ENCODE measurements around the gene KRT1.

Gene KRT1

GRCh38 chr12:52693261-52693660, 13.1 kb upstream of the KRT1 start:
- no peak for TF ChIP-seq CTCF (IDR thresholded peaks at IDR 0.05; ENCODE audit: insufficient read depth, missing control alignments)
- FAIRE-seq = no peak
- DNase-seq (ENCODE audit: insufficient read length, low spot score) = no peak

GRCh38 chr12:52692254-52692653, 12.0 kb upstream of the KRT1 start:
- FAIRE-seq (no peak), DNase-seq (ENCODE audit: insufficient read length, low spot score) (no peak)
- TF ChIP-seq CTCF (IDR thresholded peaks at IDR 0.05; ENCODE audit: insufficient read depth, missing control alignments) = no peak

- no peak for FAIRE-seq
- TF ChIP-seq CTCF (IDR thresholded peaks at IDR 0.05; ENCODE audit: insufficient read depth, missing control alignments) = no peak
- DNase-seq (ENCODE audit: insufficient read length, low spot score) = no peak
These were observed 11.6 kb upstream of the KRT1 start for GRCh38 chr12:52691841-52692150.

- DNase-seq (ENCODE audit: insufficient read length, low spot score) = no peak
These were observed 11.1 kb upstream of the KRT1 start for GRCh38 chr12:52691076-52691840.

GRCh38 chr12:52690351-52691075, 10.3 kb upstream of the KRT1 start:
- FAIRE-seq (no peak), DNase-seq (ENCODE audit: insufficient read length, low spot score) (no peak)
- no peak for TF ChIP-seq CTCF (IDR thresholded peaks at IDR 0.05; ENCODE audit: insufficient read depth, missing control alignments)

More at GRCh38 chr12:52691076-52691840, 11.1 kb upstream of the KRT1 start:
- TF ChIP-seq CTCF (IDR thresholded peaks at IDR 0.05; ENCODE audit: insufficient read depth, missing control alignments) = no peak
- FAIRE-seq = no peak

GRCh38 chr12:52689936-52690335, 9.7 kb upstream of the KRT1 start:
- DNase-seq (ENCODE audit: insufficient read length, low spot score) = no peak
- no peak for TF ChIP-seq CTCF (IDR thresholded peaks at IDR 0.05; ENCODE audit: insufficient read depth, missing control alignments)
- no peak for FAIRE-seq

- no peak for TF ChIP-seq CTCF (IDR thresholded peaks at IDR 0.05; ENCODE audit: insufficient read depth, missing control alignments)
- FAIRE-seq = no peak
These were observed 9.0 kb upstream of the KRT1 start for GRCh38 chr12:52689239-52689638.

More at GRCh38 chr12:52689239-52689638, 9.0 kb upstream of the KRT1 start:
- DNase-seq (ENCODE audit: insufficient read length, low spot score) = no peak

Data from D721Med (cell line).